Stimulated activated CD8-positive, alpha-beta memory T cell treated with anti-CD3 and anti-CD28 coated beads, Interleukin-7, amount 100 ng/mL, for 48 hours (primary cell): ENCODE results near the gene SENP1.

Experiments used
- DNase-seq, 2 donors: peaks; one replicate each; pipeline ENCODE4 v3.0.0-alpha.2; 2020; ENCODE audit warnings: low read depth in 1 of 2; ENCODE audit errors: extremely low read depth in 1 of 2

SENP1 gene

DNA sequence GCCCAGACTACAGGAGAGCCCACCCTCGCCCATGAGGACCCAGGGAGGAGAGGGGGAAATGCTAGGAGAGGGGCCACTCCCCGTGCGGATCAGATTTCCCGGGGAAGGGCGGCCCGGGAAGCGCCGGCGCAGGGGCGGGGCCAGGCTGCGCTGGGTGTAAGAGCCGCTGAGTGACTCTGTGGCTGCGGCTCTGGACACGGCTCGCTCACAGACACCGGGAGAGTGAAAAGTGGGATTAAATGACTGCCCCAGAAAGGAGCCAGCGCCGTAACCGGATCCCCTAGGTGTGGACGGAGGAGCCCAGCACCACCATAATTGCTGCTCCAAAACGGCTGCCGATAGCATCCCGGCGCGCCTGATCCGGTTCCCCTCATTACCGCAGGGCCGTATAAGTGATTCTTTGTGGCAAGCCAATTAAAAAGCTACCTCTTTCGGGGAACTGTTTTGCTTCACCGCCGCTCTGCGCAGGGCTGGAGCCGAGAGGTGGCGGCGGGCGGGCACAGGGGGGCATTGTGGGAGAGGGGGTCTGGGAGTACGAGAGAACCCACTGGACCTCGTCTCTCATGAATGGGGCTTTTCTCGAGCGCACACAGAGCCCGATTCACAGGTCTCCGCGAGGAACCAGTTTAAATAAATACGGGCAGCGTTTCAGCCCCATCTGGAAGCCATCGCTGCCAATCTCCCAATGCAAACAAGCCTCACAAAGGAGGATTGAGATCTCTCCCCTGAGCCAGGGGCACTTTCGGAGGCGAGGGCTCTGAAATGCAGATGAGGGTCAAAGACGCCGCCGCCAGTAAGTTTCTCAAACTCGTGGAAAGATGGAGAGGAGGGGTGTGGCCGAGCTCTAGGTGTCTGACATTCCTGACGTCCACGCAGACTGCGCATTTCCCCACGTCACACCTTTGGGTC, 104.1 kb downstream of the SENP1 start:
- no peak for DNase-seq

DNA sequence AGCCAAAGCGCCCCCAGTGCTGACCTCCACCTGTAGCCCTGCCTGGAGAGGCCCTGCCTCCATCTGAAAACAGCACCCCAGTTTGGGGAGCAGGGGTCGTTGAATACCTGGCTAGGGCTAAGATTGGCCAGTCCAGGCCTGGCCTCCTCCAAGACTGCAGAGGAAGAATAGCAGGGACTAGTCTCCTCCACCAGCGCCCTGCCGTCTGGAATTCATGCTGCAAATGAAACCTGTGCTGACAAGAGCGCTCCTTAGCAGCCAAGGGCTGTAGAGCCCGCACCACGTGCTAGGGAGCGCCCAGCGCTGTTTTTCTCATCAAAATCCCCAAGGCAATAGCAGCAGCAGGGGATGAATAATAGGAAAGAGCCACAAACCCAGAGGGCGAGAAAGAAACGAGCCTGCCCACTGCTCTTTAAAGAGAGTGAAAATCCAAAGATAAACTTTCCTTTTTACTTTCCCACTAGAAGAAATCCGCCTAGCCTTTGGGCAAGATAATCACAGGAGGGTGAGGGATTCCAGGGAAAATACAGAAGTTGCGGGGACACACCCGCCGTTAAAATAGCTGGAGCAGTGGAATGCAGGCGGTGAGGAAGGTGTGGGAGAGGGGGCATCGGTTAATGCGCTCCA, 104.9 kb downstream of the SENP1 start:
- DNase-seq, result no peak

DNA sequence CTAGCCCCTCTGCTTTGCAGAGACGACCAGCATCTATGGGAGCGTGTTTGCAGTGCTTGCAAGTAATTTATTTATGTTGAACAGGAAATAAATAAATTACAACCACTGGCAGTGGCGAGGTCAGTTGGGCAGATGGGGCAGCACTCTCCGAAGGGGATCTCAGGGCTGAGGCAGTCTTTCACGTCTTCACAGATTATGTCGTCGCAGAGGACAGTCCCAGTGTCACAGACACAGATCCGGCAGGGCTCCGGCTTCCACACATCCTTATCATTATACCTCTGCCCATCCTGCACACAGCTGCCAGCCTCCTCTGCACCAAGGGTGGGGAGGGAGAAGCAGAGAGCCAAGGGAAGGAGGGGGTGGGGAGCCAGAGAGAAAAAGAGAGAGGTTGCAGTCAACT, 106.1 kb downstream of the SENP1 start:
- DNase-seq, result no peak

DNA sequence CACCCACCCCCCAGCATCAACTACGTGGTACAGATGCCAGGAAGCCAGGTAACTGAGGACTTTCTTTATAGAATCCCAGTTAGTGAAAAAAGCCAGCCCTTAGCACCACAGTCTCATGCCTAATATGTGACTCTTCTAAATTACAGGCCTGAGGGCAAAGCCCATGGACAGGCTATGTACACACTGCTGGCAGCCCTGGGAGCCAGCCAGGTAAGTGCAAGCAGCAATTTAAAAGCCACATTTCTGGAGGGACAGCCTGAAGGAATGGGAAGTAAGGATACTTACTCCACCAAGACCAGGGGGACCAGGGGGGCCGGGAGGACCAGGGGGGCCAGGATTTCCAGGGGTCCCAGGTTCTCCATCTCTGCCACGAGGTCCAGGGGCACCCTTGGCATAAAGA, 108.6 kb downstream of the SENP1 start:
- DNase-seq, result no peak

DNA sequence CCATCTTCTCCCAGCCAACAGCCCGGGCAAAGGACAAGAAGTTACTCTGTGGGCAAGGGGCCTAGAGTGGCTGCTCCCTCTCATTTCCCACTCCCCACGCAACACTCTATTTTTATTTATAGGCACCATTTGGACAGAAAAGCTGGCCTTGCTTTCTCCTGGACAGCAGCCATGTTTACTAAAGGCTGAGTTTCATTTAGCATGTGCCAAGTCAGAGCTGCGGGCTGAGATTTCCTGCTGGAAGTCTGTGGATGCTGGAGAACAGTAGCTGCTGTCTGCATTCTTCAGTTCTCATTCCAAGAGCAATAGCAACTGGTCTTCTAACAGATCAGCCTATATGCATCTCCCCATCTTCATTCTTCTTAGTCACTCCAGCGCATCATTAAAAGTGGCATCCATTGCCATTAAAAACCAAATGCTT, 109.9 kb downstream of the SENP1 start:
- DNase-seq, result no peak

DNA sequence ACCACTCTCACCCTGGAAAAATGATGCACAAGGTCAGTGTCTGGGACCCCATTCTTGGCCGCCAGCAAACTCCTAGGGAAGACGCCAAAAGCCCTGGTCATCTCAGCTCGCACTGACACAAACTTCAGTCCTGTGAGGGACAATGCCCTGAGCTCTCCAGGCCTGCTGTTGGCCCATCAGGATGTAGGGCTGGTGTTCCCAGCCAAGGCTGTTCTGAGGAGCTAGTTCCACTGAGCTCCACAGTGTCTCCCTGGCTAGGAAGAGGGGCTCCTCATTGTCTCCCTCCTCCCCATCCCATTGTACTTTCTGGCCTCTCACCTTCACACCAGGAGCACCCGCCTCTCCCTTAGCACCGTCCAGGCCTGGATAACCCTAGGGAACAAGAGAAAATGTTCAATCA, 112.4 kb downstream of the SENP1 start:
- DNase-seq, result no peak
